DLD1 (cell line): ENCODE results near the gene SAMD14.

Source experiments
- in situ Hi-C: cut with HindIII; loops from 2 replicates; pipeline ENCODE4 v1.10.0; 2017; ENCODE audit warnings: low sequenced_read_pairs

The SAMD14 gene

GRCh38 chr17:50129728-50130558, at the start of gene SAMD14:
Gene SAMD14, minus strand, starts transcription at chr17:50130160. Its CDS starts 5,201 bp downstream, at chr17:50124959.
- in situ Hi-C loops = loop anchor here (5.0 kb wide), 1 partner anchor 53 kb away; no protein-coding TSS in a partner anchor

- in situ Hi-C loops = no loop called here
These were observed 48.2 kb upstream of the SAMD14 start for GRCh38 chr17:50177983-50178834.

GRCh38 chr17:50177476-50177875, 47.5 kb upstream of the SAMD14 start:
- in situ Hi-C loops = no loop called here

GRCh38 chr17:50176559-50177357, 46.8 kb upstream of the SAMD14 start:
- in situ Hi-C loops = no loop called here

- in situ Hi-C loops = no loop called here
These were observed 45.3 kb upstream of the SAMD14 start for GRCh38 chr17:50175035-50175807.

GRCh38 chr17:50174444-50174843, 44.5 kb upstream of the SAMD14 start:
- in situ Hi-C loops = no loop called here

- in situ Hi-C loops = no loop called here
These were observed 43.5 kb upstream of the SAMD14 start for GRCh38 chr17:50173335-50173941.

- in situ Hi-C loops = no loop called here
These were observed 43.0 kb upstream of the SAMD14 start for GRCh38 chr17:50172936-50173334.

- in situ Hi-C loops = no loop called here
These were observed 42.2 kb upstream of the SAMD14 start for GRCh38 chr17:50172130-50172529.

- in situ Hi-C loops = no loop called here
These were observed 41.6 kb upstream of the SAMD14 start for GRCh38 chr17:50171371-50172071.

GRCh38 chr17:50170662-50171370, 40.9 kb upstream of the SAMD14 start:
- in situ Hi-C loops = no loop called here

GRCh38 chr17:50169881-50170459, 40.0 kb upstream of the SAMD14 start:
- in situ Hi-C loops = no loop called here

GRCh38 chr17:50169121-50169764, 39.3 kb upstream of the SAMD14 start:
- in situ Hi-C loops = no loop called here

- in situ Hi-C loops = no loop called here
These were observed 38.4 kb upstream of the SAMD14 start for GRCh38 chr17:50168319-50168718.

- in situ Hi-C loops = no loop called here
These were observed 37.4 kb upstream of the SAMD14 start for GRCh38 chr17:50167371-50167770.

- in situ Hi-C loops = no loop called here
These were observed 36.7 kb upstream of the SAMD14 start for GRCh38 chr17:50166518-50167181.

GRCh38 chr17:50165867-50166517, 36.0 kb upstream of the SAMD14 start, which contains the start of gene SGCA:
Gene SGCA, plus strand, starts transcription at chr17:50166005. Its CDS starts 36 bp downstream, at chr17:50166041.
- in situ Hi-C loops = no loop called here
